Measurements from ENCODE around the gene COL4A5.
"Not testable (repeated sequence)": the region's sequence is repeated elsewhere in the genome, so short reads cannot be mapped to it uniquely, and the experiment has no call there.

The COL4A5 gene

GRCh38 chrX:108439426-108439942 is at the start of gene COL4A5:
Gene COL4A5 (plus strand): TSS chrX:108439838. CDS start chrX:108440126, 288 bp downstream.
- Mint-ChIP-seq H3K4me3 (peak within 1 kb of the TSS; percentile 72), H3K36me3 (no peaks in the 10 kb centered on the region), H3K27me3 (peaks cover 11% of the 10 kb centered on the region), H3K9me3 (ENCODE audit: low read depth) (no peaks in the 10 kb centered on the region), H3K4me1 (ENCODE audit: low read depth) (peaks cover 3% of the 10 kb centered on the region), H3K27ac (no peak within 1 kb of the TSS)

DNA sequence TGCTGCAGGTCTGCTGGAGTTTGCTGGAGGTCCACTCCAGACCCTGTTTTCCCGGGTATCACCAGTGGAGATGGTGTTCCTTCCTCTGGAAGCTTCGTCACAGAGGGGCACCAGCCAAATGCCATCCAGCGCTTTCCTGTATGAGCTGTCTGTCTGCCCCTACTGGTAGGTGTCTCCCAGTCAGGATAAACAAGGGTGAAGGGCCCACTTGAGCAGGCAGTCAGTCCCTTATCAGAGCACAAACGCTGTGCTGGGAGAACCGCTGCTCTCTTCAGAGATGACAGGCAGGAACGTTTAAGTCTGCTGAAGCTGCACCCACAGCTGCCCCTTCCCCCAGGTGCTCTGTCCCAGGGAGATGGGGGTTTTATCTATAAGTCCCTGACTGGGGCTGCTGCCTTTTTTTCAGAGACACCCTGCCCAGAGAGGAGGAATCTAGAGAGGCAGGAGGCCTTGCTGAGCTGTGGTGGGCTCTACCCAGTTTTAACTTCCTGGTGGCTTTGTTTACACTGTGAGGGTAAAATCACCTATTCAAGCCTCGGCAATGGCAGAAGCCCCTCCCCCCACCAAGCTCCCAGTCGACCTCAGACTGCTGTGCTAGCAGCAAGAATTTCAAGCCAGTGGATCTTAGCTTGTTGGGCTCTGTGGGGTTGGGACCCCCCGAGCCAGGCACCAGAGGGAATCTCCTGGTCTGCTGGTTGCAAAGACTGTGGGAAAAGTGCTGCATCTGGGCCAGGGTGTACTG is 48.5 kb upstream of the COL4A5 start:
- not testable (repeated sequence) for H3K4me1 Mint-ChIP-seq (ENCODE audit: low read depth); H3K4me3 Mint-ChIP-seq; H3K36me3 Mint-ChIP-seq; H3K27me3 Mint-ChIP-seq; H3K9me3 Mint-ChIP-seq (ENCODE audit: low read depth); H3K27ac Mint-ChIP-seq

GRCh38 chrX:108396188-108396891 is 43.3 kb upstream of the COL4A5 start:
- Mint-ChIP-seq H3K27ac (no peak overlapping the region), H3K4me1 (ENCODE audit: low read depth) (no peaks in the 10 kb centered on the region), H3K9me3 (ENCODE audit: low read depth) (no peaks in the 10 kb centered on the region), H3K4me3 (no peak overlapping the region), H3K27me3 (no peaks in the 10 kb centered on the region), H3K36me3 (no peaks in the 10 kb centered on the region)

GRCh38 chrX:108396986-108397385 is 42.7 kb upstream of the COL4A5 start:
- no peaks in the 10 kb centered on the region for H3K9me3 Mint-ChIP-seq (ENCODE audit: low read depth)
- H3K27me3 Mint-ChIP-seq: no peaks in the 10 kb centered on the region
- no peaks in the 10 kb centered on the region for H3K4me1 Mint-ChIP-seq (ENCODE audit: low read depth)
- no peaks in the 10 kb centered on the region for H3K36me3 Mint-ChIP-seq
- H3K4me3 Mint-ChIP-seq: no peak overlapping the region
- no peak overlapping the region for H3K27ac Mint-ChIP-seq

DNA sequence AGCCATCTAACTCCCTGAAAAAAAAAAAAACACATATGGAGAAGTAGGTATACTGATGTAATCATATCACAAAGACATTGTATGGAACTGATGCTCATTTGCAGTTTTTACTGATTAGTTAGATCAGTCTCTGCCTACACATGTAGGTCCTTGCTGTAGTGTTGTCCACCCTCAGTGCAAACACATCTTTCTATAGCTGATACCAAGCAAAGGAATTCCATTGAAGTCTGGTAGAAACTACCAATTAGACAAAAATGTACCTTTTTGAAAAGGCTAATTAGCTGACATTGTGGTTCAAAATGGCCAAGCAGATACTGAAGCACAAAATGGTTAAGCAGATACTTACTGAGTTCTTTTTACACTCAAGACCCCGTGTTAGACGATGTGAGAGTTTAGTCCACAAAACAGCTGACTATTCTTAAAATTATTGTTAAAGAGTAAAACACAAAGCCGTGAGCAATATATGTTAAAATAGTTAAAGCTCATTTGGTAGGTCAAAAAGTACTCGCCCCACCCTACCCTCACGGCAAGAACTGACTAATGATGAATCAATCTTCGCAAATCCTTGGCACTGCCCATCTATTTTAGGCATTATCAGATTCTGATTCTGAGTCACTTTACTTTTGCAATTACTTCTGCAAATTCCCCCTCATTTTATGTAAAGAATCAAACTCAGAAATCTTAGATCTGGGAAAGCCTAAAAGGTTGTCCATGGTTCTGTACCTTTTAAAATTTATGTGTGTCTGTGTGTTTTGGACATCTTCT is 41.8 kb upstream of the COL4A5 start:
- H3K4me1 Mint-ChIP-seq (ENCODE audit: low read depth): no peaks in the 10 kb centered on the region
- H3K9me3 Mint-ChIP-seq (ENCODE audit: low read depth): no peaks in the 10 kb centered on the region
- H3K4me3 Mint-ChIP-seq: no peak overlapping the region
- H3K27ac Mint-ChIP-seq: no peak overlapping the region
- H3K27me3 Mint-ChIP-seq: no peaks in the 10 kb centered on the region
- no peaks in the 10 kb centered on the region for H3K36me3 Mint-ChIP-seq

DNA sequence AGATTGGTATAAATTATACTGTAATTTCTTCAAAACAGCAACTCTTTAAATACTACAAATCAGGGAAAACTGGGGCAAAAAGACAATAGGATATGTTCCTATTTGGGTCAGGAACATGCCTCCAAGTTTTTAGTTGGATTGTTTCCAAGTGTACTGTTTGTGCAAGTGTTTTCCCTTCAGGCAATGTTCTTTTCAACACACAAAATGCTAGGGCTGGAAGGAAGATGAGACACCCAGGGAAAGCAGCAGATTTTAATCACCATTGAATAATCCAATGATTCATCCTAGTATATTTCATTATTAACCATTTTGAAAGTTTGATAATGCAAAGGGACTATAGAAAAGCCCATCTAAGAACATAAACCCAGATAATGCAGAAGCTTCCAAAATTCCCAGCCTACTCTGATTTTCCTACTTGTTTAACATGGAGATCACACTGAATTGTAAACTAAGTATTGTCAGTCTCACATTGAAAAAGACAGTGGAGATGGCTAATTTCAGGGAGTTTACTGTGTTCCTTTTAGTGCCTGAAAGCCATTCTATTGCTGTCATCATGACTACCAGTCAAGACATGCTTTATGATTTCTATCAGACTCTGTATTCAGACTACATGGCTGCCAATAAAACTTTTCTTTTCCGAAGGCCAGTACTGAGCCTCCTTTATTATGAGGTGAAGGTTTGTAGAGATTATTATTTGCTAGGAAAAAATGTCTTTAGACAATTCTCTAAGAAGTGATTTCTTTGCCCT is 40.0 kb upstream of the COL4A5 start:
- no peak overlapping the region for H3K27ac Mint-ChIP-seq
- H3K4me1 Mint-ChIP-seq (ENCODE audit: low read depth): no peaks in the 10 kb centered on the region
- H3K4me3 Mint-ChIP-seq: no peak overlapping the region
- no peaks in the 10 kb centered on the region for H3K27me3 Mint-ChIP-seq
- no peaks in the 10 kb centered on the region for H3K36me3 Mint-ChIP-seq
- H3K9me3 Mint-ChIP-seq (ENCODE audit: low read depth): no peaks in the 10 kb centered on the region

GRCh38 chrX:108412783-108413182 is 26.9 kb upstream of the COL4A5 start:
- Mint-ChIP-seq H3K4me1 (ENCODE audit: low read depth) (no peaks in the 10 kb centered on the region), H3K27ac (no peak overlapping the region), H3K27me3 (no peaks in the 10 kb centered on the region), H3K4me3 (no peak overlapping the region), H3K36me3 (no peaks in the 10 kb centered on the region), H3K9me3 (ENCODE audit: low read depth) (no peaks in the 10 kb centered on the region)

DNA sequence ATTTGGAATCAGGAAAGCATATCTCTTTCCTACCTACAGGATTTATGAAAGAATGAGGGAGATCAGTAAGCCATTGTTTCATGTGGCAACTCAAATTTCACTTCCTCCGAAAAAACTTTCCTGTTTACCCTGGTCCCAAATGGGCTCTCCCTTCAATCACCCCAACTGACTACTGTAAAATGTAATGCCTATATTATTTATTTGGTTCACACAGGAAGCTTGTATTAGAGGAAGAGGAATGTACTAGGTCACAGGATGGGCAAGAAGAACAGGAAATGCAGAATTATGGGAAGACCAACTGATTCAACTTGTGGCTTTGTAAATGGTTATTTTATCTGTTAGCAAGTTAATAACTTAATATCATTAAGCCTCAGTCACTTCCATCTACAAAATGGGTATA is 24.5 kb upstream of the COL4A5 start:
- Mint-ChIP-seq H3K9me3 (ENCODE audit: low read depth) (no peaks in the 10 kb centered on the region), H3K27ac (no peak overlapping the region), H3K4me3 (no peak overlapping the region), H3K27me3 (no peaks in the 10 kb centered on the region), H3K36me3 (no peaks in the 10 kb centered on the region), H3K4me1 (ENCODE audit: low read depth) (no peaks in the 10 kb centered on the region)

- H3K27ac Mint-ChIP-seq: no peak overlapping the region
- no peaks in the 10 kb centered on the region for H3K36me3 Mint-ChIP-seq
- H3K4me1 Mint-ChIP-seq (ENCODE audit: low read depth): no peaks in the 10 kb centered on the region
- no peak overlapping the region for H3K4me3 Mint-ChIP-seq
- no peaks in the 10 kb centered on the region for H3K9me3 Mint-ChIP-seq (ENCODE audit: low read depth)
- no peaks in the 10 kb centered on the region for H3K27me3 Mint-ChIP-seq
These were observed 23.7 kb upstream of the COL4A5 start for GRCh38 chrX:108415891-108416290.

- Mint-ChIP-seq H3K9me3 (ENCODE audit: low read depth) (no peaks in the 10 kb centered on the region), H3K4me1 (ENCODE audit: low read depth) (no peaks in the 10 kb centered on the region), H3K27ac (no peak overlapping the region), H3K4me3 (no peak overlapping the region), H3K36me3 (no peaks in the 10 kb centered on the region), H3K27me3 (no peaks in the 10 kb centered on the region)
These were observed 22.4 kb upstream of the COL4A5 start for GRCh38 chrX:108417257-108417656.

GRCh38 chrX:108419401-108419800 is 20.2 kb upstream of the COL4A5 start:
- Mint-ChIP-seq H3K4me3 (no peak overlapping the region), H3K4me1 (ENCODE audit: low read depth) (no peaks in the 10 kb centered on the region), H3K36me3 (no peaks in the 10 kb centered on the region), H3K9me3 (ENCODE audit: low read depth) (no peaks in the 10 kb centered on the region), H3K27me3 (no peaks in the 10 kb centered on the region), H3K27ac (no peak overlapping the region)

DNA sequence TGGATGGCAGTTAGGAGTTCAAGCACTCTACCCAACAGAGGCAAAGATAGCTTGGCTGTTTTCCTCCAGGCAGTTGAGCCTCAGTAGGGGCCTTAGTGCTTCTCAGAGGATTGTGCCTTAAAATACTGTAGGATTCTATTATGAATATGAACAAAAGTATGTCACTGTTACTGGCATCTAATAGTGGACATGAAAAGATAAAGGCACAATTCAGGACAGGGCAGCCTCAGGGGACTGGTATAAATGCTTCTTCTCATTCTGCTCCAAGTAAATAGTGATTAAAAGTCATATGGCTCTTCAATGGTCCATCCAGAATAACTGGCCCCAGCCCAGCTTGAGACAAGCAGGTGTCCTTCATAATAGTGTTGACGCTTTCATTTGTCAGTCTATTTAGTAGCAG is 19.2 kb upstream of the COL4A5 start:
- H3K9me3 Mint-ChIP-seq (ENCODE audit: low read depth): no peaks in the 10 kb centered on the region
- H3K27ac Mint-ChIP-seq: no peak overlapping the region
- no peaks in the 10 kb centered on the region for H3K4me1 Mint-ChIP-seq (ENCODE audit: low read depth)
- no peaks in the 10 kb centered on the region for H3K36me3 Mint-ChIP-seq
- H3K27me3 Mint-ChIP-seq: no peaks in the 10 kb centered on the region
- H3K4me3 Mint-ChIP-seq: no peak overlapping the region

DNA sequence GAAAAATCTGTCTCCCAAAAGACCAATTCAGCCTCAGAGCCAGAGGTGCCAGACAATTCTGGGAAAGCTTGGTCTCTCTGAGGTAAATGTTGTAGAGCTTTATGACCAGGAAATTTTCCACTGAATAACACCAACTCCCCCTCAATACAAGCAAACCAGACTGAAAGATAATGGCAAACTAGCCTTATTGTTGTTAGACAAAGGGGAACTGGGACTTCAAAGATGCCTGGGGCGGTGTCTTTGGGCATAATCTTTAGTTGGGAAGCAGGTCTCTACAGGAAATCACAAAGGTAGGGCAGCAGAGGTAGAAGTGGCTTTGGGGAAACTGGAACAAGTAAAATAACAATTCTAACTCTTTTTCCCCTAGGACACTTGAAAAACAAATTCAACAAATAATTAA is 13.4 kb upstream of the COL4A5 start:
- Mint-ChIP-seq H3K4me3 (no peak overlapping the region), H3K9me3 (ENCODE audit: low read depth) (no peaks in the 10 kb centered on the region), H3K27ac (no peak overlapping the region), H3K36me3 (no peaks in the 10 kb centered on the region), H3K27me3 (no peaks in the 10 kb centered on the region), H3K4me1 (ENCODE audit: low read depth) (no peaks in the 10 kb centered on the region)

DNA sequence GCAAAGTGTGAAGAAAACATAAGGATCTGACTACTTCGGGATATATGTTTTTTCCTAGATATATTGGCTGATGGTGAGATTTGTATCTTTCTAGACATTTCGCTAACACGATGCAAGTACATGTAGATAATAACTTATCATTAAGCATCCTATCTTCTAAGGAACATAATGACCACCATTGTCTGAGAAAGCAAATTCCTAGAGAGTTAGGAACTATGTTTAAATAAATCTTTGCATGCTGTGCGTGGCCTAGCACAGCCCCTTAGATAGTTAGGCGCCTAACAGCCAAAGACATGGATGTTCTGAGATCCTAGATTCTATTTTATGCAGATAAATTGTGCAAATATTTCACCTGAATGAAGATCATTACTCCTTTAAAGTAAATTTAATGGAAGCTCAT is 4.4 kb upstream of the COL4A5 start:
- Mint-ChIP-seq H3K36me3 (no peaks in the 10 kb centered on the region), H3K27me3 (peaks cover 8% of the 10 kb centered on the region), H3K4me3 (no peak overlapping the region), H3K9me3 (ENCODE audit: low read depth) (no peaks in the 10 kb centered on the region), H3K4me1 (ENCODE audit: low read depth) (peaks cover 1% of the 10 kb centered on the region), H3K27ac (no peak overlapping the region)
